HG02885 (cell line): ENCODE data around the gene PROS1.

ENCODE experiments used
- ATAC-seq: cut with Tn5 transposase; IDR thresholded peaks from one replicate; pipeline ENCODE4 v1.9.1; 2021; ENCODE audit warnings: mild to moderate bottlenecking; ENCODE audit not compliant: unreplicated experiment, poor library complexity

Gene PROS1

DNA sequence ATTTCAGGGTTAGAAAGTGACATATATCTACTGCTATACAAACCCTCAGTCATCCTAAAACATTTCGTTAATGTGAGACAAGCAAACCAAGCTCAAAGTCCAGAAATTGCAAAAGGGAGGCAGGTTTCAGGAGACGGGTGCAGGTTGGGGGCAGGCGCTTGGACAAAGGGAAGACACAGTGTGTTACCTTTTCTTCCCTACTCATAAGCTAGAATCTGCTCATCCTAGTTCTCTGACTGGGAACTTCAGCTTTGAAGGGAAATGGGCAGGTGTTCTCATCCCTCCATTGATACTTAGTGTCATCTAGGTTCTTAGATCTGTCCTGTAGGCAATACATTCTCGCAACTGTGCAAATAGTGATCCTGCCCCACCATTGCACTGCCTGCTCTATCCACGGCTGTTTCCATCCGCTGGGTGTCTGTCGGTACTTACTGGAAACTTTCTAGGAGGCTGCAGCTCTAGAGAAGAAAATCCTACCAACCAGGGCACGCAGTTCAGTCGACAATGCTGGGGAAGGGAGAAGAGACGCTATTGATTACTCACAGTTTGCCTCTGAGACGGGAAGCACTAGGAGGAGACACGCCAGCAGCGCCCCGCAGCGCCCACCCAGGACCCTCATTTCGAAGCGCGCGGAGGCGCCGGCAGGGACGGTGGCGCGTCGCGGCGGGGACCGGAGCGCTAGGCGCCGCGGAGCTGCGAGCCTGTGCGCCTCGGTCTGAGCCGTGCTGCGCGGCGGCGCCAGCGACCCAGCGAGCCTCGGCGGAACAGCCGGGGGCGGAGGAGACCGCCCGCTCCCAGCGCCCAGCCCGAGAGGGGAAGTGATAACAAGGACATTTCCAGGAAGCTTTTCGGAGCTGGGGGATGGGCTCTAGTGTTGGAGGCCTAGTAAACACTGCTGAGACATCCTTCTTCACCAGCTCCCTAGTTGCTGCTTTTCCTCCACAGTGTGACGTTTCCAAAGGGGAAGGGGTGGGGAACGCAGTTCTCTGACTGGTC is at the start of gene PROS1:
TSS of gene PROS1 (minus strand) at position 766 of the 996 bp plus-strand sequence. CDS start at position 619, 147 bp downstream.
- peak; percentile 91 for ATAC-seq

DNA sequence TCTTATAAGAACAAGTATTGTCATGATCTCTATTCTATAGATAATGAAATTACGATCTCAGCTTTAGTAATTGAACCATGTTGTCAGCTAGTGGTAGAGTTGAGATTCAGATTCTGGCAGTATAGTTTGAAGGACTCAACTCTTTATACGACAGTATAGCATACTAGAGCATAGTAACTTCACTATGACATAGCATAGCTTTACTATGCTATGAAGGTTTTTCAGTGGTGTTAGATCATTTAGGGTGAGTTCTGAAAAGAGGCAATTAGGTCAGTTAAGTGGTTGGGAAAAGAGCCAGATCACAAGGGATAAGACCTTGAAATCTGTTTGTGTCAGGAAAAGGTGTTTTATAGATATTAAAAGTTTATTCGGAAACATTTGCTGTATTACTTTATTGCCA is 46.6 kb upstream of the PROS1 start:
- no peak for ATAC-seq

DNA sequence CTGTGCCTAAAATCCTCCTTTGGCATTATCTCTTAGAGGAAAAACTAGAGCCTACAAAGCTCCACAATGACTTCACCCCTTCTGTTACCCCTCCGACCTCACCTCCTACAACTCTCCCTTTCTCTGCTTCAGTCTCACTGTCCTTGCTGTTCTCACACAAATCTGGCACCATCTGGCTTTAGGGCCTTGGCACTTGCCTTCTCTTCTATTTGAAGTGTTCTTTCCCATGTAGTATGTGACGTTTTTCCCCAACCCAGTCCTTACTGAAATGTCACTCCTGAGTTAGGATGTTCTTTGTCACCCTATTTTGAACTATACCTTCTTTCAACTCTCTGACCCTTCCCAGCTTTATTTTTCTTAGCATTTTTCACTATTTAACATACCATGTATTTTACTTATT is 46.0 kb upstream of the PROS1 start:
- ATAC-seq = no peak

DNA sequence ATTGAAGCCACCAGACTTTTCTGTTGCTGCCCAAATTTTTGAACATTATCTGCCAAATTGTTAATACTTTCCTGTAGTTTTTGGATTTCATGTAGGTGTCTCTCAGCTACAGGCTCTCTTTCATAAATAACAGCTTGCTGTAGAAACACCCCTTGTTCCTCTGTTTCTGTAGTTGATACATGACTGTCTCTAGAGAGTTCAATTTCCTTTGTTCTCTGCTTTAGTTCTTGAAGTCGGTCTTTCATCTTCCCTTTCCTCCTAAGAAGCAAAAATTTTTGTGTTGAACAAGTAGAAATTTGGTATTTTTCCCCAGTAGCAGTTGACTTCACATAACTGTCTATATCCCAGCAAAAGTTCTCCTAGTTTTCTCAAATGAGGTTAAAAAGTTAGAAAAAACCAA is 41.3 kb upstream of the PROS1 start:
- no peak for ATAC-seq

DNA sequence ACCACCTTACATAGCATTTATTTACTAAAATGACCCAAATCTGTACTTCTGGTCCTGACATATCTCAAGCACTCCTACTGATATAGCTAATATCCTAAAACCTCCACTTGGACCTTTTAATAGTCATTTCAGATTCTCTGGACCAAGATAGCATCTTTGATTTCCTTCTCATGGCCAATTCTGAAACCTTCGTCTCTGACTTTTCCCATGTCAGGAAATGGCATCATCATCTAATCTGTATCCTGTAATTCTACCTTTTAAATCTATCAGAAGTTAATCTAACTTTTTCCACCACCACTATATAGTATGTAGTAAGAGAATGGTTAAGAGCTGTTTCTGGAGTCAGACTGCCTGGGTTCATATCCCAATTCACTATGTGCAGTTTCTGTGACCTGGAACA is 38.5 kb upstream of the PROS1 start:
- no peak for ATAC-seq

DNA sequence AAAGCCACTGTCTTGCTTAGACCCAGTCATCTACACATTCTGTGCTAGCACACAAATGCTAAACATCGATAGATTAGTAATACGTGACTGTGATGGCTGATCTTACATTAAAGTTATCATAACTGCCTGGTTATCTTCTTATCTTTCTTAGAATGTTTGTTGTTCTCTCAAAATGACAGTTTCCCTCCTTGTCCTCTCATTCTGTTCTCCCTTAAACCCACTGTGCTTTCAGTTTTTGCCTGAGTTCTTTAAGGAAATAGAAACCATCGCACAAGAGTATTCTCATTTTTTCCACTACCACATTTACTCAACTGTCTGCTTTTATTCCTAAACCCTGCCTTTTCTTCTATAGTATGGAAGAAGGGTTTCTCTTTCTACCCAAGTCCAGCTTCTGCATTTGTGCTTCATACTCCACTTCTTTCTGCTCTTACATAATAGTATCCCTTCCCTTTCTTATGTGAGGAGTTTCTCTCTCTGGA is 37.6 kb upstream of the PROS1 start:
- no peak for ATAC-seq

DNA sequence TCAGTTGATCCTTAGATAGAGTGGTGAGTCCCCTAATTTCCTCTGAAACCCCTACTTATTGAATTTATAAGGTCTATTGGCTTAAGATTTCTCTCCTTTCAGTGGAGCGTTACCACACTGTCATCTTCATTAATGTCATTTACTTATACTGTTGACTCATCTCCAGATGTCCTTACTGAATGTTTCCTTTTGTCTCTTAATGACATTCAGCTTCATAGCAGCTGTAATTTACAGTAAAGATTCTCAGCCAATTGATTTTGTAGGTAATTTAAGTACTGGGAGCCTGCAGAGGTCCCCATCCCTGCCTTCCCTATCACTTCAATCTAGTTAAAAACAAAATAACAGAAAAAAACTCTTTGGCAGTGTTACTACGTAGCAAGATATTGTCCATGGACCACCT is 35.9 kb upstream of the PROS1 start:
- ATAC-seq = no peak

DNA sequence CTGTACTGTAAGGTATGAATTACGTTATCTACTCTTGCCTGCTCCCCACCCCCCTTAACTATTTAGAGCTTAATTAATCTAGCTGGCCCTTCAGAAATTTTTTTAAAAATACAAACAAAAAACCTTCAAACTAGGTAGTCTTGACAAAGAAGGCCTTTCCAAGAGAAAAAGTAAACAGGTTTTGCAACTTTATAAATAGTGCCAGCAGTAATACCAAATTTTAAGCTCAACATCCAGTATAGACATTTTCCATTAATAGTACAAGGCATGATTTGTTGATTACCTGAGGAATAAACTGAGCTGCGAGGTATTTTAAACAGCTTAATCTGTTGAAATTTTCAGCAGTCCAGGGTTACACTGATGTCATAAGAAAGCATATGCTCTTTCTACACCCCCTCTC is 34.6 kb upstream of the PROS1 start:
- no peak for ATAC-seq

DNA sequence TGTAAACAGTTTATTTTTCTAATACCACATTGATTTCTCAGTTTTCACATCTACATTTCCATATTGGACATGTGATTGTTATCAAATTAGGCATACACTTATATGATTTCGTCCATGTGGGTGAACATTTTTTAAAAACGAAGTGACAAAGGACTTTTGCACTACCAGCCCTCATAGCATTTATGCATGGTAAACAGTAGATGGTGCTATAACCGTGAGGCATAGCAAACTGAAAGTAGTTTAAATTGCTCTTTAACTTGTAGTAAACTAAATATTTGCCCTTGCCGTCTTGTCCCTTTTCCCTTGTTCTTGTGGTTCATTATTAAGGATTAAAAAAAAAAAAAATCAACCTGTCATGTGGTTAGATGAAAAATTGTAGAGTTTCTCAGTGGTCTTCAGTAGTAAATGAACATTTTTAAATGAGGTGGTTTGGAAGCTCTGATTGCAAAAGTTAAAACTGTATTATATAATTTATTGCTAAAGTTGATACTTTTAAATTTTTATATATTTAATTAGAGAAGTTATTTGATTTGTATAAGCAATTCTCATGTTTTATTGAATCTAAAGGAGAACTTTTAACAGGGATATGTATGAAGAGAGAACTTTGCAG is 30.7 kb upstream of the PROS1 start:
- peak; percentile 94 for ATAC-seq

DNA sequence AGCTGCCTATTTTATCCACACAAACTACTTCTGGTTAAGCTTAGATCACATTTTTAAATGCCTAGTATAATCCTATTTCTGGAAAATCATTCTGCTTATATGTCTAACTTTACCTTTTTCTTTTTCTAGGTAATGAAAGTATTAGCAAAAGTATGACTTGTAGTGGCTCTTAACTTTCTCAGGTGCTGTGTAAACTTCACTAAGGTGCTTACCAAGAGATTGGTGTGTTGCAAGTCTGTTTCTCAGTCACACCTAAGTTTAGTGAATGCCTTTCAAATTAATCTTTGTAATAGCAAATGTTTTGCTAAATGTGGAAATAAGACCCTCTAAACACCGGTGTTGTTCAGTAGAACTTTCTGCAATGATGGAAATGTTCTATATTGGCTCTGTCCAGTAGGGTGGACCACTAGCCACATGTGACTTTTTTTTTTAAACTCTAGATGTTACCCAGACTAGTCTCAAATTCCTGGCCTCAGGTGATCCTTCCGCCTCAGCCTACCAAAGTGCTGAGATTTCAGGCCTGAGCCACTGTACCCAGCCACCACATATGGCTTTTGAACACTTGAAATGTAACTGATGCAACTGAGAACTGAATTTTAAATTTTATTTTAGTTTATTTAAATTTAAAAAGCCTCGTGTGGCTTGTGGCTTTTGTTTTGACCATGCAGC is 28.3 kb upstream of the PROS1 start:
- ATAC-seq = no peak

DNA sequence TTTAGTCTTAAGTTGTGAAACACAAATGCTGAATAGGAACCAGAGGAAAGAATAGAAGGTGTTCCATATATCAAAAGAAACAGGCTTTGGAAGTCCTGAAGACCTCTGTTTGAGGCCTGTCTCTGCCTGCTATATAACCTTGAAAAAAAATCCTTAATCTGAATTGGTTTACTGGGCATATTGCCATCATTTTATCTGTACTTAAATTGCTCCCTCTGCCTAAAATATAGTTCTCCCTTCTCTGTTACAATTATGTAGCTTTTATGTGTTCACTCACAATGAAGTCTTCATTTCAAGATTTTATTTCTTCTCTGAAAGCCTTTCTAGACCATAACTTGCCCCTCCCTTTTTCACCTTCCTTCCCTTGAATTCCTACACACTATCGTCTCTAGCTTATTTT is 27.5 kb upstream of the PROS1 start:
- no peak for ATAC-seq

DNA sequence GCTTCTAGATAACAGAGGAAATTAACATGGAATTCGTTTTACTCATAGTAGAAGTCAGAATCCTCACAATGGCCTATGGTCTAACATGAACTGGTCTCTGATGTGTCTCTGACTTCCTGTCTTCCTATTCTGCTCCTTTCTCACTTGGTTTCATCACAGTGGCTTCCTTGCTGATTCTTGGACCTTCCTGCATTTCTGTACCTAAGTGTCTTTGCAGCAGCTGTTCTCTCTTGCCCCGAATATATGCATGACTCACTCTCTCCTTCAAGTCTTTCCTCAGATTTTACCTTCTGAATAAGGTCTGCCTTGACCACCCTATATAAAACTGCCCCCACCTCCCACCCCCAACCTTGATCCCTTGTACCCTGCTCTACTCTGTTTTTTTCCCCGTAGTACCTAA is 20.4 kb upstream of the PROS1 start:
- ATAC-seq = no peak

DNA sequence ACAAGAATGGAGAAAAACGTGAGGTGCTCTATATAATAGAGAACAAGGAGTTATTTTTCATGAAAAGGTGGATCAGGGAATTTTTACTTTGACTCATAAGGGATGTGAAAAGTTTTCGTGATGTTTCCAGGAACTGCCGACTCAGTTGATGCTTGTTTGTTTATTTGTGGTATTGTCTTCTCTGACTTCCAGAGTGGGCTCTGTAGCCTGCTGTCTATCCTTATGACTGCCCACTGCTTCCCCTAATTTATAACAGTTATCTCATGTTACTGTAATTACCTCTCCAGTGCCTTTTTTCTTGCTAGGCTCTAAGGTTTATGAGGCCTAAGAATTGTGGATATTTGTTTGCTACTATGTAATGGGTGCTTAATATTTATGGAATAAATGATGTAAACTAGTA is 18.5 kb upstream of the PROS1 start:
- ATAC-seq = no peak

DNA sequence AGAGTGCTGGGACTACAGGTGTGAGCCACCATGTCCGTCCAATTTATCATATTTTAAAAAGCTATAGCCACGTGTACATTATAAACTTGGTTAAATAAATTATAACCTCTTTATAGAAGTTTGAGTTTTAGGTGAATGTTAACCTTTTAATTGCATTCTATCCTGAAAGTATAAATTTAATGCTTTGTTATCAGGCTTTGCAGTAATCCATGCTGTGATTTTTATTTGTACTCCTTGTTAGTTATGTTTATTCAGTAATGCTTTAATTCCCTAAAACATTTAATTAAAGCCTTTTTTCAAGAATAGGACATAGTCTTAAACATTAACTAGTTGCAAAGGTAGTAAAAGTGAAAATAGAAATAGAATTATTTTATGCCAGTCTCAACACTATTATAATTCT is 17.9 kb upstream of the PROS1 start:
- no peak for ATAC-seq

DNA sequence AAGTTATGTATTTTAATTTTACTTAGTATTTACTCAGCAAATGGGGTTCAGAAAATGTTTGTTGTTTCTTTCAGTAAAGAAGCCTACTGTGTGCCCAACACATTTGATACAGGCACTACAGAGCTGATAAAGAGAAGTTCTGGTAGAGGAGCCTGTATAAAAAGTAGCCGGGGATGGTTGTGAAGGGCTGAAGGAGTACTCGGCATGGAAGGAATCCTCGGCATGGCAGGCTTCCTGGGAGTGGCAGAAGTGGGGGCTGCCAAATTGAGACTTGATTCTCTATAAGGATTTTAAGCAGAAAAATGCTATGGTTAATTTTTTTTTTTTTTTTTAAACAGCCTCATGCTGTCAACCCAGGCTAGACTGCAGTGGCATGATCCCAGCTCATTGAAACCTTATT is 15.5 kb upstream of the PROS1 start:
- ATAC-seq = no peak

DNA sequence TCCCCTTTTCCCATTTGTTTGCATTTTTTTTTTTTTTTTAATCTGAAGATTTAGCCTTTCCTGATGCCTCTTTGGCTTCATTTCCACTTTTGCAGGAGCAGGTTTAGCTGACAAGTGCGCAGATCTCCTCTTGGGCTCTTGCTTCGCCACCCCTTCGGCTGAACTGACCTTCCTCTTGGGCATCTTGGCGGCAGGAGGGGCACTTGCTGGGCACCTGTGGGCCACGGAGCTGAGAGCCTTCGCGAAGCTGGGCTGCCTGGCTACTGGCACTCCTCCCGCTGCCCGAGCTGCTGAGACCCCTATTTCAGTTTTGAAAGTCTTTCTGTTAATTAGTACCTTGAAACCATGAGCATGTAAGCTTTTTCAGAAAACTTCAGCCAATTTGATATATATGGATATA is 15.1 kb upstream of the PROS1 start:
- ATAC-seq = no peak

DNA sequence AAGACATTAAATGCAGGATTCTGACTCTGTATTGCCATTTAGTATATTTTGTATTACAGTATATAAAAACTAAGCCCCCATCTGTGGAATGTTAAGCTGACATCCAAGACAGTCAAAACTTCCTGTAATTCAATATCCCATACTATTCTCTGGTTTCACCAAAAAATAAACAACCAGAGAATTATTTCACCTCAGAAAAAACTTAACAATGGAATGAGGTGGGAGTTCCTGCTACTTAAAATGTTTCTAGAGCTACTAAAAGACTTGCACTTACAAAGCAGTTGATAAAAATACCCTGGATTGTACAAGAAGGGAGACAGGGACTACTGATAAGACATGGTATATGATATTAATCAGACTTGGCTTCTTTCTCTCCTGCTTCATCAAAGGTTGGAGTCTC is 14.6 kb upstream of the PROS1 start:
- no peak for ATAC-seq

DNA sequence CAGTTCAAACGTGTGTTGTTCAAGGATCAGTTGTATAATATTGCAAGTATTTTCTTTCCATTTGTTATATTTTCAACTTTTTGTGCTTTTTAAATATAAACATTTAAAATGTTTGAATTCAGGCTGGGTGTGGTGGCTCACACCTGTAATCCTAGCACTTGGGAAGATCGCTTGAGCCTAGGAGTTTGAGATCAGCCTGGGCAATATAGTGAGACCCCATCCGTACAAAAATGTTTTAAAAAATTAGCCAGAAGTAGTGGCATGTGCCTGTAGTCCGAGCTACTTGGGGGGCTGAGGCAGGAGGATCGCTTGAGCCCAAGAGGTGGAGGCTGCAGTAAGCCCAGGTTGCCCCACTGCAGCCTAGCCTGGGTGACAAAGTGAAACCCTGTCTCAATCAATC is 10.9 kb upstream of the PROS1 start:
- ATAC-seq = no peak

DNA sequence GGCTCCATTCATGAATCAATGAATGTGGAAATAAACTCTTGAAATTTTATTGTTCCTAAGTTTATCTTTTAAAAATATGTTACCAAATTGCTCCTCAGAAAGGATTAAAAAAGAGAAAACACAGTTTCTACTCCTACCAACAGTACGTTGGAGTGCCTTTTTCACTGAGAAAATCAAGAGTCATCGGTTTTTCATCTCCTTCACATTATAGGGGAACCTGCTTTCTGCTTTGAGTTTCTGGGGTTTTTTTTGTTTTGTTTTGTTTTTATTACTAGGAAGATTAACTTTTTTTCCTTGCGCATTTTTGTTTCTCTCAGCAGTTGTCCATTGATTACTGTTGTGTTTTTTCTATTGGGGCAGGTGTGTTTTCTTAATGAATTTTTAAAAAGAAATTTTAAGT is 9.7 kb upstream of the PROS1 start:
- no peak for ATAC-seq

DNA sequence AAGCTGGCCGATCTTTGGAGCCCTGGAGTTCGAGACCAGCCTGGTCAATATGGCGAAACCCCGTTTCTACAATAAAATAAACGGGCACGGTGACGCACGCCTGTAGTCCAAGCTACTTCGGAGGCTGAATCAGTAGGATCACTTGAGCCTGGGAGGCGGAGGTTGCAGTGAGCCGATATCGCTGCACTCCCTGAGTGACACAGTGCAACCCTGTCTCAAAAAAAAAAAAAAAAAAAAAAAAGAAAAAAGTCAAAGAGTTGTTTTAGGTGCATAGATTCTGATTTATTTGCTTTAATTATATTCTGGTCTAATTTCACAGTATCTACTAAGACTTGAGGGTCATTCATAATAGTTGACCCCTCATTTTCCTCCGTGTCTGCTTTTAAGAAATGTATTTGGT is 8.0 kb upstream of the PROS1 start:
- no peak for ATAC-seq
